Breast epithelium (tissue), 3 donors: ENCODE results near the gene C1QTNF1.

Experiments used
- POLR2A ChIP-seq: fragments of 450-650 bp; IDR thresholded peaks from one replicate; pipeline ENCODE4 v1.6.1; 2016; ENCODE audit warnings: antibody characterized with exemption, mild to moderate bottlenecking, moderate library complexity
- POLR2AphosphoS5 ChIP-seq, 3 donors: sonication (generic); formaldehyde crosslinking; IDR thresholded peaks; one replicate each; pipeline ENCODE4 v1.6.1; 2017; ENCODE audit warnings: antibody characterized with exemption in 3 of 3
- TF ChIP-seq, protein P1 (sequence below), 3 donors: fragments of 450-650 bp; IDR thresholded peaks; one replicate each; pipeline ENCODE4 v1.5.1; 2016 to 2017; ENCODE audit warnings: antibody characterized with exemption in 3 of 3, mild to moderate bottlenecking in 3 of 3, moderate library complexity in 3 of 3

DNA sequence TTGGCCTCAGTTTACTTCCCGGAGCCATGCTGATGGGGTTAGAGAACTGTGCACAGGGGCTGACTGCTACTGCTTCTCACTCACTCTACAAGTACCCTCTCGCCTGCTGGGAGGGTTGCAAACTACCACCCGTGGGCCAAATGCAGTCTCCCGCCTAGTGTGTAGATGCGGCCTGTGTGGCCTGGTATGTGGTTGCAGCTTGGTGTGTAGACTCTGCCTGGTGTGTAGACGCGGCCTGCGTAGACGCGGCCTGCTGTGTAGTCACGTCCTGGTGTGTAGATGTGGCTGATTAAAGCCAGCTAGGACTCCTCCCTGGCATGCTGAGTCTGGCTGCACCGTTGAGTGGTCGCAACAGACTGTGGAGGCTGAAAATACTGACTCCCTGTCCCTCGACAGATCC, 21.7 kb upstream of the C1QTNF1 start:
- TF ChIP-seq, protein P1, sequence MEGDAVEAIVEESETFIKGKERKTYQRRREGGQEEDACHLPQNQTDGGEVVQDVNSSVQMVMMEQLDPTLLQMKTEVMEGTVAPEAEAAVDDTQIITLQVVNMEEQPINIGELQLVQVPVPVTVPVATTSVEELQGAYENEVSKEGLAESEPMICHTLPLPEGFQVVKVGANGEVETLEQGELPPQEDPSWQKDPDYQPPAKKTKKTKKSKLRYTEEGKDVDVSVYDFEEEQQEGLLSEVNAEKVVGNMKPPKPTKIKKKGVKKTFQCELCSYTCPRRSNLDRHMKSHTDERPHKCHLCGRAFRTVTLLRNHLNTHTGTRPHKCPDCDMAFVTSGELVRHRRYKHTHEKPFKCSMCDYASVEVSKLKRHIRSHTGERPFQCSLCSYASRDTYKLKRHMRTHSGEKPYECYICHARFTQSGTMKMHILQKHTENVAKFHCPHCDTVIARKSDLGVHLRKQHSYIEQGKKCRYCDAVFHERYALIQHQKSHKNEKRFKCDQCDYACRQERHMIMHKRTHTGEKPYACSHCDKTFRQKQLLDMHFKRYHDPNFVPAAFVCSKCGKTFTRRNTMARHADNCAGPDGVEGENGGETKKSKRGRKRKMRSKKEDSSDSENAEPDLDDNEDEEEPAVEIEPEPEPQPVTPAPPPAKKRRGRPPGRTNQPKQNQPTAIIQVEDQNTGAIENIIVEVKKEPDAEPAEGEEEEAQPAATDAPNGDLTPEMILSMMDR (IDR thresholded peaks at IDR 0.05): no peak
- TF ChIP-seq POLR2A: no peak
- TF ChIP-seq POLR2AphosphoS5 (IDR thresholded peaks at IDR 0.05): no peak
